HG03060 (cell line): ENCODE measurements around the gene TANK.

Experiments
- ATAC-seq: cut with Tn5 transposase; IDR thresholded peaks from one replicate; pipeline ENCODE4 v1.9.1; 2021; ENCODE audit warnings: low read depth, moderate number of reproducible peaks; ENCODE audit not compliant: unreplicated experiment

The TANK gene

GRCh38 chr2:161160226-161161073, at the start of gene TANK:
Gene TANK, plus strand, starts transcription at chr2:161160428. Its CDS starts 19,235 bp downstream, at chr2:161179663.
- ATAC-seq = peak; percentile 81

- no peak for ATAC-seq
Measured at GRCh38 chr2:161111531-161111930, 48.7 kb upstream of the TANK start.

- no peak for ATAC-seq
Measured at GRCh38 chr2:161112908-161113307, 47.3 kb upstream of the TANK start.

- ATAC-seq = no peak
Measured at GRCh38 chr2:161113693-161114575, 46.3 kb upstream of the TANK start.

- ATAC-seq = no peak
Measured at GRCh38 chr2:161115205-161115604, 45.0 kb upstream of the TANK start.

- no peak for ATAC-seq
Measured at GRCh38 chr2:161115605-161116380, 44.4 kb upstream of the TANK start.

GRCh38 chr2:161116509-161116908, 43.7 kb upstream of the TANK start:
- no peak for ATAC-seq

GRCh38 chr2:161117506-161117905, 42.7 kb upstream of the TANK start:
- ATAC-seq = no peak

- ATAC-seq = no peak
Measured at GRCh38 chr2:161118722-161119121, 41.5 kb upstream of the TANK start.

GRCh38 chr2:161119483-161119882, 40.7 kb upstream of the TANK start:
- no peak for ATAC-seq

GRCh38 chr2:161120775-161121174, 39.5 kb upstream of the TANK start:
- ATAC-seq = no peak

GRCh38 chr2:161121622-161122021, 38.6 kb upstream of the TANK start:
- no peak for ATAC-seq

GRCh38 chr2:161122772-161123530, 37.3 kb upstream of the TANK start:
- ATAC-seq = peak; percentile 43

GRCh38 chr2:161123531-161124030, 36.6 kb upstream of the TANK start:
- ATAC-seq = no peak

GRCh38 chr2:161124201-161124600, 36.0 kb upstream of the TANK start:
- no peak for ATAC-seq

GRCh38 chr2:161128885-161129284, 31.3 kb upstream of the TANK start:
- ATAC-seq = no peak

- no peak for ATAC-seq
Measured at GRCh38 chr2:161130354-161130753, 29.9 kb upstream of the TANK start.

- ATAC-seq = no peak
Measured at GRCh38 chr2:161131074-161131680, 29.1 kb upstream of the TANK start.

- ATAC-seq = no peak
Measured at GRCh38 chr2:161131804-161132203, 28.4 kb upstream of the TANK start.
